SK-N-MC (cell line): Measurements from ENCODE around the gene PACRG.

Experiments used
- DNase-seq: peaks from one replicate; pipeline ENCODE4 v3.0.0-alpha.2; 2011; ENCODE audit warnings: low read depth, low spot score
- H3K27ac ChIP-seq: fragments of 200-600 bp; sonication (generic); 2 replicates; pipeline ENCODE4 v1.5.1; 2016; ENCODE audit warnings: mixed run types
- H3K36me3 ChIP-seq: fragments of 200-600 bp; sonication (generic); 2 replicates; pipeline ENCODE4 v1.6.1; 2017; ENCODE audit warnings: antibody characterized with exemption, low read length, mixed read lengths; ENCODE audit not compliant: insufficient read depth
- H3K4me3 ChIP-seq: fragments of 200-600 bp; sonication (generic); 2 replicates; pipeline ENCODE4 v1.5.1; 2016
- H3K9ac ChIP-seq: fragments of 200-600 bp; sonication (generic); 2 replicates; pipeline ENCODE4 v1.8.0; 2017; ENCODE audit warnings: mixed run types, mixed read lengths; ENCODE audit not compliant: insufficient read length
- H3K9me3 ChIP-seq: fragments of 200-600 bp; sonication (generic); 2 replicates; pipeline ENCODE4 v1.6.1; 2017; ENCODE audit warnings: low read depth, mild to moderate bottlenecking, antibody characterized with exemption, low read length, moderate library complexity, mixed read lengths
- EZH2 ChIP-seq: fragments of 200-600 bp; sonication (generic); IDR thresholded peaks from one replicate; pipeline ENCODE4 v1.6.1; 2017; ENCODE audit warnings: antibody characterized with exemption
- FOXP2 ChIP-seq: optimal IDR thresholded peaks from 2 replicates; pipeline ENCODE3; 2011; ENCODE audit warnings: mild to moderate bottlenecking, moderate library complexity; ENCODE audit not compliant: insufficient read depth; ENCODE audit errors: extremely low read length, control extremely low read depth
- POLR2AphosphoS5 ChIP-seq: IDR thresholded peaks from 2 replicates; pipeline ENCODE4 v1.6.1; 2012; ENCODE audit warnings: mild to moderate bottlenecking, low read depth, low read length, borderline replicate concordance

PACRG gene

GRCh38 chr6:162685586-162685985 is 42.2 kb upstream of the PACRG start:
- TF ChIP-seq POLR2AphosphoS5 (no peak), FOXP2 (no peak), EZH2 (no peak)
- H3K9ac ChIP-seq = no peak overlapping the region
- H3K9me3 ChIP-seq = no peaks in the 10 kb centered on the region
- DNase-seq = no peak
- no peak overlapping the region for H3K4me3 ChIP-seq
- H3K36me3 ChIP-seq = no peaks in the 10 kb centered on the region
- no peak overlapping the region for H3K27ac ChIP-seq

GRCh38 chr6:162688751-162689345 is 38.9 kb upstream of the PACRG start:
- no peaks in the 10 kb centered on the region for H3K9me3 ChIP-seq
- no peak overlapping the region for H3K4me3 ChIP-seq
- no peak overlapping the region for H3K27ac ChIP-seq
- no peak for DNase-seq
- no peak overlapping the region for H3K9ac ChIP-seq
- H3K36me3 ChIP-seq = no peaks in the 10 kb centered on the region
- TF ChIP-seq EZH2 (no peak), FOXP2 (no peak), POLR2AphosphoS5 (no peak)

- no peak for DNase-seq
- TF ChIP-seq POLR2AphosphoS5 (no peak), FOXP2 (no peak), EZH2 (no peak)
- H3K27ac ChIP-seq = no peak overlapping the region
- no peaks in the 10 kb centered on the region for H3K36me3 ChIP-seq
- H3K4me3 ChIP-seq = no peak overlapping the region
- no peak overlapping the region for H3K9ac ChIP-seq
- no peaks in the 10 kb centered on the region for H3K9me3 ChIP-seq
These were observed 37.6 kb upstream of the PACRG start for GRCh38 chr6:162690158-162690557.

- Histone ChIP-seq H3K4me3 (no peak overlapping the region), H3K36me3 (no peaks in the 10 kb centered on the region), H3K9ac (no peak overlapping the region), H3K27ac (no peak overlapping the region), H3K9me3 (no peaks in the 10 kb centered on the region)
- DNase-seq = no peak
- TF ChIP-seq EZH2 (no peak), FOXP2 (no peak), POLR2AphosphoS5 (no peak)
These were observed 29.8 kb upstream of the PACRG start for GRCh38 chr6:162697872-162698403.

- no peaks in the 10 kb centered on the region for H3K36me3 ChIP-seq
- no peak overlapping the region for H3K9ac ChIP-seq
- no peak overlapping the region for H3K4me3 ChIP-seq
- H3K27ac ChIP-seq = no peak overlapping the region
- TF ChIP-seq EZH2 (no peak), POLR2AphosphoS5 (no peak), FOXP2 (no peak)
- DNase-seq = no peak
- no peaks in the 10 kb centered on the region for H3K9me3 ChIP-seq
These were observed 29.3 kb upstream of the PACRG start for GRCh38 chr6:162698440-162698839.

GRCh38 chr6:162699961-162700360 is 27.8 kb upstream of the PACRG start:
- H3K4me3 ChIP-seq = no peak overlapping the region
- TF ChIP-seq FOXP2 (no peak), EZH2 (no peak), POLR2AphosphoS5 (no peak)
- DNase-seq = no peak
- H3K9ac ChIP-seq = no peak overlapping the region
- no peaks in the 10 kb centered on the region for H3K36me3 ChIP-seq
- H3K27ac ChIP-seq = no peak overlapping the region
- no peaks in the 10 kb centered on the region for H3K9me3 ChIP-seq

GRCh38 chr6:162700966-162701365 is 26.8 kb upstream of the PACRG start:
- no peak for TF ChIP-seq EZH2
- no peak overlapping the region for H3K4me3 ChIP-seq
- H3K9me3 ChIP-seq = no peaks in the 10 kb centered on the region
- no peak for DNase-seq
- no peak overlapping the region for H3K9ac ChIP-seq
- no peak overlapping the region for H3K27ac ChIP-seq
- no peaks in the 10 kb centered on the region for H3K36me3 ChIP-seq

GRCh38 chr6:162701551-162701950 is 26.2 kb upstream of the PACRG start:
- Histone ChIP-seq H3K4me3 (no peak overlapping the region), H3K9me3 (no peaks in the 10 kb centered on the region), H3K9ac (no peak overlapping the region), H3K27ac (no peak overlapping the region), H3K36me3 (no peaks in the 10 kb centered on the region)
- no peak for DNase-seq
- no peak for TF ChIP-seq FOXP2
- TF ChIP-seq EZH2 = no peak
- TF ChIP-seq POLR2AphosphoS5 = no peak

GRCh38 chr6:162702446-162702845 is 25.3 kb upstream of the PACRG start:
- no peak for TF ChIP-seq FOXP2
- TF ChIP-seq POLR2AphosphoS5 = no peak
- no peak for TF ChIP-seq EZH2
- no peaks in the 10 kb centered on the region for H3K9me3 ChIP-seq
- DNase-seq = no peak

More at GRCh38 chr6:162702446-162702845, 25.3 kb upstream of the PACRG start:
- H3K27ac ChIP-seq = no peak overlapping the region
- no peaks in the 10 kb centered on the region for H3K36me3 ChIP-seq
- H3K9ac ChIP-seq = no peak overlapping the region
- no peak overlapping the region for H3K4me3 ChIP-seq
